BLaER1 (cell line): Measurements from ENCODE around the gene SIGLECL1.

ENCODE experiments used
- H3K27ac ChIP-seq: shearing (Covaris generic); formaldehyde crosslinking; 2 replicates; pipeline ENCODE4 v1.8.1; 2022
- H3K27me3 ChIP-seq: shearing (Covaris generic); formaldehyde crosslinking; 2 replicates; pipeline ENCODE4 v1.8.1; 2022
- H3K36me3 ChIP-seq: shearing (Covaris generic); formaldehyde crosslinking; 2 replicates; pipeline ENCODE4 v1.8.1; 2022
- H3K4me1 ChIP-seq: shearing (Covaris generic); formaldehyde crosslinking; 2 replicates; pipeline ENCODE4 v1.8.1; 2022
- H3K4me2 ChIP-seq: shearing (Covaris generic); formaldehyde crosslinking; 2 replicates; pipeline ENCODE4 v1.8.1; 2022
- H3K4me3 ChIP-seq: shearing (Covaris generic); formaldehyde crosslinking; 2 replicates; pipeline ENCODE4 v1.8.1; 2022
- H3K9ac ChIP-seq: shearing (Covaris generic); formaldehyde crosslinking; 2 replicates; pipeline ENCODE4 v1.8.1; 2022
- H3K9me3 ChIP-seq: shearing (Covaris generic); formaldehyde crosslinking; 2 replicates; pipeline ENCODE4 v1.8.1; 2022
- H4K20me1 ChIP-seq: shearing (Covaris generic); formaldehyde crosslinking; 2 replicates; pipeline ENCODE4 v1.8.1; 2022
- Cebpa-rat ChIP-seq: shearing (Covaris generic); IDR thresholded peaks from 2 replicates; pipeline ENCODE4 v1.8.1; 2022

The SIGLECL1 gene

DNA sequence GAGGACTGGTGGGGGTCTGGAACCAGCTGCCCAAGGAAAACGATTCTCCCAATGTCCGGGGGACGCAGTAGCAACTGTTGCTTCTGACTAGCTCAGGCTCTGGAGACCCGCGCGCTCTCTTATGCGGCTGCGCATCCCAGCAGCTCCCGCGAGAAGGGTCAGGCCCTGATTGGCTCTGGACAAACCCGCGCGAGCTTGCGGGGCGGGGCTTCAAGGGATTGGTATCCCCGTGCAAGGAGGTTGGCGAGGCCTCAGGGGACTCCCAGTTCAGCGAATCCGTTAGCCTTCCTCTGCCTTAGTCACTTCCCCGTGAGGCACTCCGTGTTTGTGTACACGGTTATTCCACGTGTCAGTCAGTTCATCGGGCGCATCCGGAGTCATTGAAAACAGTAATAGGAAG, 20.2 kb downstream of the SIGLECL1 start:
- Histone ChIP-seq H3K4me3 (no peak overlapping the region), H3K9ac (no peak overlapping the region), H3K27me3 (no peaks in the 10 kb centered on the region), H3K9me3 (no peaks in the 10 kb centered on the region), H3K4me2 (no peak overlapping the region), H3K27ac (no peak overlapping the region), H3K4me1 (peaks cover 10% of the 10 kb centered on the region), H3K36me3 (no peaks in the 10 kb centered on the region), H4K20me1 (no peaks in the 10 kb centered on the region)
- TF ChIP-seq Cebpa-rat: no peak

DNA sequence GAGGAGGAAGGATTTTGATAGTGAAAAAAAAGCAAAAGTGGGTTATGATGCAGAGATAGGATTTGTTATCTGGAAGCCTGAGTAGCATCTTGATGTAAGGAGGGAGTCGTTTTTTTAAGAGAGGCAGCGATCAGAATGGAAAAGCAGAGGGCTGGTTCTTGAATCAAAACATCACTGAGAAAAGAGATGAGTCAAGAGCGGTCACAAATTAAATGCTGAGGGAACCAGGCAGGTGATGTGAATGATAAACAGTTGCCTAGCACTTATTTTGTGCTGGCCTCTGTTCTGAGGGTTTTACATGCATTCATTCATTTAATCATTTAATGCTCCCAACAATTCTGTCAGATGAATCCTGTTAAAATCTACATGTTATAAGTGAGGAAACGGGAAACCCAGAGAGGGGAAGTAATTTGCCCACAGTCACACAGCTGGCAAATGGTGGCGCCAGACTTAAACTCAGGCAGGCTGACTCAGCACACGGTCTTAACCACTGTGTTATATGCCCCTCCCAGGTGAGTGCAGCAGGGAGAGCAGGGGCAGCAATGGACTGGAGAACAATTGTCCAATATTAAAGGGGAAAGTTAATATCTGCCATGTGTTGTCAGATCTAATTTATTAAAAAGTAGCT, 21.4 kb downstream of the SIGLECL1 start:
- no peaks in the 10 kb centered on the region for H3K9me3 ChIP-seq
- no peak overlapping the region for H3K27ac ChIP-seq
- no peak overlapping the region for H3K4me2 ChIP-seq
- H3K4me1 ChIP-seq: peaks cover 10% of the 10 kb centered on the region
- no peak overlapping the region for H3K9ac ChIP-seq
- no peak overlapping the region for H3K4me3 ChIP-seq
- no peaks in the 10 kb centered on the region for H4K20me1 ChIP-seq
- no peak for TF ChIP-seq Cebpa-rat
- H3K36me3 ChIP-seq: no peaks in the 10 kb centered on the region
- H3K27me3 ChIP-seq: no peaks in the 10 kb centered on the region

DNA sequence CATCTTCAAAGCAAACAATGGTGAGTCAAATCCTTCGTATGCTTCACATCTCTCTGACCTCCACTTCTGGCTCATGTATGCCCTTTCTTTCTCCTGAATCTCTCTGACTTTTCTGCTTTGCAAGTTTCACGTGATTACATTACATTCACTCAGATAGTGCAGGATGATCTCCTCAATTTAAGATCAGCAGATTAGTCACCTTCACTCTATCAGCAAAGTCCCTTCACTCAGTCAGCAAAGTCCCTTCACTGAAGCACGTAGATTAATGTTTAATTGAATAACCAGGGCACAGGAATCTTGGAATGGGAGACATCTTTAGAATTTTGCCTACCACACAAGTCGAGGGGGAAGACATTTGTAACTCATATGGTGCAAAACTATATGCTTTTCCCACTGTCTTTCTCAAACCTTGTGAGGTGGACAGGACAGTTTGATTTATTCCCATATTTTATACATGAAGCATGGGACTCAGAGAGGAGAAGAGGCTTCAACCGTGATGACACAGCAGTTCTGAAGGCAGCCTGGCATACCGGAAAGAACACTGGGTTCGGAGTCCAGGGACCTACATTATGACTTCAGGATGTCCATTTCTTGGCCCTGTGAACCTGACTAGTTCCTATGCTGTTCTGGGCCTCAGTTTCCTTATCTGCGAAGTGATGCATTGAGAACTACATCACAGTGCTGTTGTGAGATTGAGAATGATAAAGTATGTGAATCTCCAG, 23.3 kb downstream of the SIGLECL1 start:
- Histone ChIP-seq H3K4me1 (peaks cover 18% of the 10 kb centered on the region), H3K4me3 (no peak overlapping the region), H3K9ac (no peak overlapping the region), H3K27me3 (no peaks in the 10 kb centered on the region), H3K27ac (no peak overlapping the region), H3K4me2 (no peak overlapping the region), H3K9me3 (no peaks in the 10 kb centered on the region), H3K36me3 (no peaks in the 10 kb centered on the region), H4K20me1 (no peaks in the 10 kb centered on the region)
- TF ChIP-seq Cebpa-rat: no peak

DNA sequence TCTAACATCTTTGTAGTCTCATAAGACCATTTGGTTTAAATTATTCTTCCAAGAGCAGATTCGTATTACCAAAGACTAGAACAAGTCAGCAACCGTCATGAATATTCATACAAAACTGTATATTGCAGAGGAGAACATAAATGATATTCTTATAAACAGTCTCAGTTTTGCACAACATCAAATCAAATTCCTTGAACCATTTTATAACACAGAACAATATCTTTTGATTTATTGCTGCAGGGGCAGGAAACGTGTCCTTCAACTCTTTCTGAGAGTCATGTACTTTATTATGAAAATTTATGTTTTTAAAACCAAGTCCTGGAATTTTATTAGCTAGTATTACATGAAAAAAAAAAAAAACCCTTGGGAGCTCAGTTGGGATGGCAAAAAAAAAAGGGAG, 26.2 kb downstream of the SIGLECL1 start:
- peaks cover 27% of the 10 kb centered on the region for H3K4me1 ChIP-seq
- no peak for TF ChIP-seq Cebpa-rat
- H3K36me3 ChIP-seq: no peaks in the 10 kb centered on the region
- H3K27me3 ChIP-seq: no peaks in the 10 kb centered on the region
- no peak overlapping the region for H3K4me2 ChIP-seq
- peaks cover 14% of the 10 kb centered on the region for H3K9me3 ChIP-seq
- H3K9ac ChIP-seq: no peak overlapping the region
- no peak overlapping the region for H3K27ac ChIP-seq
- H4K20me1 ChIP-seq: no peaks in the 10 kb centered on the region
- no peak overlapping the region for H3K4me3 ChIP-seq

DNA sequence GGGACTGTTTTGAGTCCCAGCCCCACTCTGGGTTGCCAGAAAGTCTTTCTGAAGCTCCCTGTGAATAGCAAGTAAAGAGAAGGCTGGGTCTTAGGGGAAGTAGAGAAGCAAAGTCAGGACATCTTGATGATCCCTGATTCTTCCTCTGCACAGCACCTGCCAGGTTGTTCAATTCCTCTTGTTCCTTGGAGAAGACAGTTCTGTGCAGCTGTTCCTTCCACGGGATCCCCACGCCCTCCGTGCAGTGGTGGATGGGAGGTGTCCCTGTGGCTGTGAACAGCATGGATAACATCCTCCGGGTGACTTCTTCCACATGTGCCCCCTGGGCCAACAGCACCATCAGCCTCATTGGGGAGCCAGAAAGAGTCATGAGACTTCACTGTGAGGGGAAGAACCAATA, 31.5 kb downstream of the SIGLECL1 start:
- Histone ChIP-seq H3K27me3 (no peaks in the 10 kb centered on the region), H3K9ac (no peak overlapping the region), H3K36me3 (no peaks in the 10 kb centered on the region), H3K4me1 (peaks cover 19% of the 10 kb centered on the region), H3K4me2 (no peak overlapping the region), H3K4me3 (no peak overlapping the region), H3K9me3 (peaks cover 17% of the 10 kb centered on the region), H3K27ac (no peak overlapping the region), H4K20me1 (no peaks in the 10 kb centered on the region)
- no peak for TF ChIP-seq Cebpa-rat

DNA sequence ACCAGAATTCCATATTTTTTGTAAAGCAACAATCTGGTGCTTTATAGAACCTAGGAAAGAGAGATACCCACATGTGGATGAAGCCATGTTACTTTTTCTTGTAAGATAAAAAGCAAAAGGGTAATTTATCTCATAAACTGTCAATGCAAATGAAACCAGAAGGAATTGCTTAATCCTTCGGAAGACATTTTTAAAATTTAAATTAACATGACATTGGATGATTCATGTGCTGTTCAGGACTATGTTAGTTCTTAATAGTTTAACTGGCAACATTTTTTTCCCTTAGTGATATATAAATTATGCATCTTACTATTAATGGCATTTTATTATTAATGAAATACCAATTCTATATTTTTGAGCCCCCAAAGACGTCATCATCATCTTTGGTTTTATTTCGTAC, 34.8 kb downstream of the SIGLECL1 start:
- no peaks in the 10 kb centered on the region for H4K20me1 ChIP-seq
- peaks cover 7% of the 10 kb centered on the region for H3K9me3 ChIP-seq
- no peaks in the 10 kb centered on the region for H3K36me3 ChIP-seq
- no peaks in the 10 kb centered on the region for H3K27me3 ChIP-seq
- no peak for TF ChIP-seq Cebpa-rat
- H3K4me3 ChIP-seq: no peak overlapping the region
- H3K4me1 ChIP-seq: no peaks in the 10 kb centered on the region
- H3K9ac ChIP-seq: no peak overlapping the region
- no peak overlapping the region for H3K27ac ChIP-seq
- H3K4me2 ChIP-seq: no peak overlapping the region

DNA sequence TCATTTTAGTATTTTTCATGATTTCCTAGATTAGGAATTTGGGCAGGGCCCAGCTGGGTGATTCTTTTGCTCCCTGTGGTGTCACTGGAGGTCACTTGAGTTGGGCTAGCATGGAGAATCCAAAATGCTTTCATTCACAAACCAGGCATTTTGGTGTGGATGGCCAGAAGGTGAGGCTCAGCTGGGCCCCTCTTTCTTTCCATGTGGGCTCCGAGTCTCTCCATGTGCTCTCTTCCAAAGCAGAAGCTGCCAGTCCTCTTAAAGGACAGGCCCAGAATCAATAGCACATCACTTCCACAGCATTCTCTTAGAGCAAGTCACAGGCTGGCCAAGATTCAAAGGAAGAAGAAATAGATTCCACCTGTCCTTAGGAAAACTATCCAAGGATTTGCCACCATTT, 38.8 kb downstream of the SIGLECL1 start:
- no peak overlapping the region for H3K4me2 ChIP-seq
- no peak overlapping the region for H3K9ac ChIP-seq
- H3K36me3 ChIP-seq: no peaks in the 10 kb centered on the region
- no peaks in the 10 kb centered on the region for H4K20me1 ChIP-seq
- peaks cover 7% of the 10 kb centered on the region; the same call in 1 of the 2 replicates for H3K9me3 ChIP-seq
- H3K4me3 ChIP-seq: no peak overlapping the region
- TF ChIP-seq Cebpa-rat: no peak
- peaks cover 36% of the 10 kb centered on the region for H3K4me1 ChIP-seq
- H3K27me3 ChIP-seq: no peaks in the 10 kb centered on the region
- no peak overlapping the region for H3K27ac ChIP-seq

DNA sequence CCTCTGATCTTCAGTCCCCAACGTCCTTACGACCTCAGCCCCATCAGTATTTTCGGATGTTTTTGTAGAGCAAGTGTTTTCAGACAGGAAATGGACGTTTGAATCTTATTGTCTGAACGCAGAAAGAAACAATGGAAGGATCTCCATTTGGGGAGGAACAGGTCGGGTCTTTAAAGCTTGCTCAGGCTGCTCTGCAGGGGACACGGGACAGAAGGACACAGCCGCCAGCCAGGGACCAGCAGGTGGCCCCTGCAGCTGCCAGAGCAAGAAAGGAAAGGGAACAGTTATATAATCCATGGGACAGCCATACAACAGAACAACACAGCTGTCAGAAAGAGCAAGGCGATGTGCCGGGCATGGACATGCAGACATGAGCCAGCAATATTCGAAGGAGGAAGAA, 42.1 kb downstream of the SIGLECL1 start:
- Histone ChIP-seq H3K4me2 (peak overlapping the region; percentile 91), H3K27ac (peak overlapping the region; percentile 90), H3K36me3 (no peaks in the 10 kb centered on the region), H3K4me1 (peaks cover 56% of the 10 kb centered on the region), H3K27me3 (no peaks in the 10 kb centered on the region), H4K20me1 (no peaks in the 10 kb centered on the region), H3K9ac (peak overlapping the region; percentile 78), H3K4me3 (peak overlapping the region; percentile 62), H3K9me3 (peaks cover 7% of the 10 kb centered on the region; the same call in 1 of the 2 replicates)
- no peak for TF ChIP-seq Cebpa-rat

DNA sequence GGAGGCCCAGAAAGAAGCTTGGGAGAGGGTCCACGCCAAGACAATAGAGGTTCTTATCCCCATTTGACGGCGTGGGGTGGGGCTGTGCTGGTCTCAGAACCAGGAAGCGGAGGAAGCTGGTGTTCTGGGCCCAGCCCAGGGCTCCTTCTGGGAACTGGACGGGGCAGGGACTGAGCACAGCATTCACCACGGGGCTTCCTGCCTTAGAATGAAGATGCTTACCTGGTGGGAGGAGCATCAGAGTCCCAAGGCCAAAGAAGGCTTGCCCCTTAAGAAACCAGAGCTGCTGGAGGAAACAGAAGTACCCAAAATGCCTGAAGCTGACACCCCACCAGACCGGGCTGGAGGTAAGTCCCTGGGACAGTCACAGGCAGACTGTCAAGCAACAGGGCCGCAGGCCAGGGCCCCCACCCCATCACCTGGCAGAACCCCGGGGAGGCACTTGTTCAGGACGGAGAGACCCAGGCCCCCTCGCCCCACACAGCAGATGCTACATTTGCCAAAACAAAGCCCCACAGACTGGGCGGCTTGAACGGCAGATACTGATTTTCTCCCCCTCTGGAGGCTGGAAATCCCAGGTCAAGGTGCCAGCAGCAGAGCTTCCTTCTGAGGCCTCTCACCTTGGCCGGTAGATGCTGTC, 42.8 kb downstream of the SIGLECL1 start:
- no peaks in the 10 kb centered on the region for H3K36me3 ChIP-seq
- peak overlapping the region; percentile 91 for H3K4me2 ChIP-seq
- peak overlapping the region; percentile 90 for H3K27ac ChIP-seq
- TF ChIP-seq Cebpa-rat: no peak
- peak overlapping the region; percentile 62 for H3K4me3 ChIP-seq
- peaks cover 56% of the 10 kb centered on the region for H3K4me1 ChIP-seq
- peak overlapping the region; percentile 78 for H3K9ac ChIP-seq
- peaks cover 7% of the 10 kb centered on the region; the same call in 1 of the 2 replicates for H3K9me3 ChIP-seq
- no peaks in the 10 kb centered on the region for H3K27me3 ChIP-seq
- no peaks in the 10 kb centered on the region for H4K20me1 ChIP-seq
